ENCODE results near the gene PAX5.

DNA sequence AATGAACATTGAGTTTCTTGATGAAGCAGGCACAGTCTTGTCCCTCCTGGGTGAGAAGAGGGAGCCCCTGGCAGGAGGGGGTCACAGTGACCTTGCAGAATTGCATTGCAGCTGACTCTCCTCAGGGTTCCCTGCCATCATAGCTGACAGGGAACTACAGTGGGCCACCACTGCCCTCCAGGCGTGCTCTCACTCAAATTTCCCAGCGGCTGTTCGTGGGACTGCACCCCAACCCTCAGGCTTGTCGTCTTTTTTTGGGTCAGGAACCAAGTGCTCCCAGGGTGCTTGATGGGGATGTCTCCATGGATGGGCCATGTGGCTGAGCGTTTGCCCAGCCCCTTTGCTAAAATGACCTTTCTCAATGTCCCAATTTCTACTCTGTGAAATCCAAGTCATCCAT is 245.5 kb downstream of the PAX5 start:
- TF ChIP-seq, protein P1, sequence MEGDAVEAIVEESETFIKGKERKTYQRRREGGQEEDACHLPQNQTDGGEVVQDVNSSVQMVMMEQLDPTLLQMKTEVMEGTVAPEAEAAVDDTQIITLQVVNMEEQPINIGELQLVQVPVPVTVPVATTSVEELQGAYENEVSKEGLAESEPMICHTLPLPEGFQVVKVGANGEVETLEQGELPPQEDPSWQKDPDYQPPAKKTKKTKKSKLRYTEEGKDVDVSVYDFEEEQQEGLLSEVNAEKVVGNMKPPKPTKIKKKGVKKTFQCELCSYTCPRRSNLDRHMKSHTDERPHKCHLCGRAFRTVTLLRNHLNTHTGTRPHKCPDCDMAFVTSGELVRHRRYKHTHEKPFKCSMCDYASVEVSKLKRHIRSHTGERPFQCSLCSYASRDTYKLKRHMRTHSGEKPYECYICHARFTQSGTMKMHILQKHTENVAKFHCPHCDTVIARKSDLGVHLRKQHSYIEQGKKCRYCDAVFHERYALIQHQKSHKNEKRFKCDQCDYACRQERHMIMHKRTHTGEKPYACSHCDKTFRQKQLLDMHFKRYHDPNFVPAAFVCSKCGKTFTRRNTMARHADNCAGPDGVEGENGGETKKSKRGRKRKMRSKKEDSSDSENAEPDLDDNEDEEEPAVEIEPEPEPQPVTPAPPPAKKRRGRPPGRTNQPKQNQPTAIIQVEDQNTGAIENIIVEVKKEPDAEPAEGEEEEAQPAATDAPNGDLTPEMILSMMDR (IDR thresholded peaks at IDR 0.05; ENCODE audit: low read depth, low read length, poor library complexity, severe bottlenecking) = peak; percentile 43
- no peak for TF ChIP-seq EZH2phosphoT487 (IDR thresholded peaks at IDR 0.05; ENCODE audit: borderline replicate concordance, low read length)

Data from DOHH2 (cell line).